PC-9 (cell line): ENCODE data around the gene TRUB2. TPM values are rescaled to one million over a fixed set of nuclear protein-coding genes. Genes with fewer than 3 reads are reported as not detected.
"Not testable (repeated sequence)": the region's sequence is repeated elsewhere in the genome, so short reads cannot be mapped to it uniquely, and the experiment has no call there.

Experiments used
- BruUV-seq: library from RNA; stranded (reverse); fragments of 400-500 nt; replicated peaks from 2 replicates; lab custom pipeline; 2021; lab: Mats Ljungman, UMichigan
- CTCF ChIA-PET: fragments of 300-600 bp; sonication (Branson Sonifier 250); formaldehyde crosslinking; loops from one replicate; lab custom pipeline; 2022; ENCODE audit warnings: antibody characterized with exemption; lab: Charles Lee
- POLR2A ChIA-PET: fragments of 300-600 bp; sonication (Branson Sonifier 250); formaldehyde crosslinking; loops from one replicate; lab custom pipeline; 2022; ENCODE audit warnings: antibody characterized with exemption; ENCODE audit not compliant: unreplicated experiment; lab: Charles Lee
- DNase-seq, 2 experiments: peaks; one replicate each; pipeline versions ENCODE4 v3.0.0 to v3.0.0-alpha.2; 2015 to 2022; ENCODE audit warnings: mixed read lengths in 1 of 2
- H2AFZ ChIP-seq: fragments of 200-600 bp; sonication (generic); 2 replicates; pipeline ENCODE4 v1.8.1; 2017; ENCODE audit warnings: antibody characterized with exemption
- H3F3A ChIP-seq: fragments of 200-600 bp; sonication (generic); 2 replicates; pipeline ENCODE4 v1.8.1; 2017; ENCODE audit warnings: antibody characterized with exemption, mild to moderate bottlenecking, low read depth; ENCODE audit not compliant: insufficient read depth
- H3K27ac ChIP-seq: fragments of 200-600 bp; sonication (generic); 2 replicates; pipeline ENCODE4 v1.6.1; 2016; ENCODE audit warnings: mixed run types
- H3K27me3 ChIP-seq: fragments of 200-600 bp; sonication (generic); 2 replicates; pipeline ENCODE4 v1.6.1; 2016; ENCODE audit warnings: low read depth, mixed run types; ENCODE audit not compliant: insufficient read depth
- H3K36me3 ChIP-seq: fragments of 200-600 bp; sonication (generic); 2 replicates; pipeline ENCODE4 v1.6.1; 2016; ENCODE audit warnings: low read depth, mixed run types
- H3K4me1 ChIP-seq: fragments of 200-600 bp; sonication (generic); replicated peaks from 2 replicates; pipeline ENCODE4 v1.6.1; 2016; ENCODE audit warnings: mixed run types; ENCODE audit not compliant: insufficient read depth
- H3K4me2 ChIP-seq: fragments of 200-600 bp; sonication (generic); 2 replicates; pipeline ENCODE4 v1.6.1; 2017; ENCODE audit warnings: mixed run types
- H3K4me3 ChIP-seq: fragments of 200-600 bp; sonication (generic); 2 replicates; pipeline ENCODE4 v1.6.1; 2016; ENCODE audit warnings: mixed run types
- H3K79me2 ChIP-seq: fragments of 200-600 bp; sonication (generic); 2 replicates; pipeline ENCODE4 v1.6.1; 2017; ENCODE audit warnings: low read depth, mixed run types
- H3K9me2 ChIP-seq: fragments of 200-600 bp; sonication (generic); 2 replicates; pipeline ENCODE4 v1.8.1; 2017; ENCODE audit warnings: mild to moderate bottlenecking; ENCODE audit not compliant: insufficient read depth
- H3K9me3 ChIP-seq: fragments of 200-600 bp; sonication (generic); 2 replicates; pipeline ENCODE4 v1.8.1; 2016; ENCODE audit warnings: low read depth; ENCODE audit not compliant: insufficient read depth
- H4K20me1 ChIP-seq: fragments of 200-600 bp; sonication (generic); 2 replicates; pipeline ENCODE4 v1.8.1; 2017; ENCODE audit not compliant: insufficient read depth
- CTCF ChIP-seq: fragments of 200-600 bp; sonication (generic); conservative IDR thresholded peaks from 2 replicates; pipeline ENCODE4 v1.6.1; 2017; ENCODE audit warnings: mixed run types, antibody characterized with exemption, mild to moderate bottlenecking, moderate library complexity
- EZH2 ChIP-seq: fragments of 200-600 bp; sonication (generic); IDR thresholded peaks from 2 replicates; pipeline ENCODE4 v1.8.0; 2017; ENCODE audit warnings: antibody characterized with exemption, low read depth
- intact Hi-C: fragments of 100-400 bp; cut with micrococcal nuclease; formaldehyde crosslinking; loops from one replicate; pipeline ENCODE4 v1.10.0; 2022; ENCODE audit not compliant: unreplicated experiment
- total RNA-seq: library from RNA; stranded (reverse); gene quantifications from 2 replicates; pipeline ENCODE4 v1.2.3, GENCODE V29; 2021

The TRUB2 gene
- total RNA-seq, 1 experiment from 2014 or later, result 62.1 TPM

- POLR2A ChIA-PET, result interaction anchor here (0.5 to 0.6 kb wide), 2 partner anchors 36 to 147 kb away, joined by 3 to 9 read pairs; no protein-coding TSS in a partner anchor
Measured at GRCh38 chr9:128339761-128340690, 17.8 kb upstream of the TRUB2 start, which contains the start of gene SLC27A4. Gene SLC27A4, plus strand, starts transcription at chr9:128340527. Its CDS starts 2,606 bp downstream, at chr9:128343133.

GRCh38 chr9:128338852-128339614 is 16.8 kb upstream of the TRUB2 start:
- H2AFZ ChIP-seq, BruUV-seq, intact Hi-C loops, DNase-seq, H3K36me3 ChIP-seq, POLR2A ChIA-PET, H3K9me3 ChIP-seq, H3K4me1 ChIP-seq, H3K9me2 ChIP-seq, H3K27me3 ChIP-seq, H4K20me1 ChIP-seq: not testable (repeated sequence)
- H3F3A ChIP-seq, result peaks cover 32% of the 10 kb centered on the region
- H3K27ac ChIP-seq, result peak overlapping the region; percentile 68
- CTCF ChIA-PET, result interaction anchor here (0.6 to 0.7 kb wide), 2 partner anchors 39 to 193 kb away, joined by 4 to 9 read pairs; no protein-coding TSS in a partner anchor
- peak overlapping the region; percentile 85; the same call in 1 of the 2 replicates for H3K4me3 ChIP-seq
- peaks cover 13% of the 10 kb centered on the region for H3K79me2 ChIP-seq
- peak overlapping the region; percentile 59 for H3K4me2 ChIP-seq

More at GRCh38 chr9:128339761-128340690, 17.8 kb upstream of the TRUB2 start, which contains the start of gene SLC27A4:
- Histone ChIP-seq H3K9me3 (no peaks in the 10 kb centered on the region), H3K4me1 (peaks cover 9% of the 10 kb centered on the region; the same call in 1 of the 2 replicates), H3K9me2 (no peaks in the 10 kb centered on the region), H3F3A (peaks cover 32% of the 10 kb centered on the region), H4K20me1 (no peaks in the 10 kb centered on the region), H3K4me2 (peak within 1 kb of the TSS; percentile 90), H3K4me3 (peak within 1 kb of the TSS; percentile 85), H3K27me3 (no peaks in the 10 kb centered on the region), H3K27ac (peak within 1 kb of the TSS; percentile 68), H3K79me2 (peaks cover 13% of the 10 kb centered on the region), H3K36me3 (no peaks in the 10 kb centered on the region), H2AFZ (peak within 1 kb of the TSS; percentile 83)
- CTCF ChIA-PET, result interaction anchor here (0.6 to 0.7 kb wide), 3 partner anchors 34 to 168 kb away, joined by 4 to 13 read pairs (median 4); no protein-coding TSS in a partner anchor
- BruUV-seq, result TSS peak; percentile 100
- peak; percentile 79 to 92 for DNase-seq
- no peak for TF ChIP-seq CTCF
- TF ChIP-seq EZH2, result no peak
- intact Hi-C loops, result loop anchor here (1.0 to 5.0 kb wide), 7 partner anchors 11 to 213 kb away; partner anchors contain the start of genes CIZ1, COQ4, GOLGA2 and PTGES2

- no peak overlapping the region for H2AFZ ChIP-seq
- peaks cover 13% of the 10 kb centered on the region for H3K79me2 ChIP-seq
- H3K36me3 ChIP-seq, result no peaks in the 10 kb centered on the region
- ChIA-PET CTCF (interaction anchor here (0.7 kb wide), 2 partner anchors 42 to 134 kb away, joined by 6 to 17 read pairs; no protein-coding TSS in a partner anchor), POLR2A (no interaction called here)
- no peak overlapping the region for H3K27ac ChIP-seq
- H3K27me3 ChIP-seq, result no peaks in the 10 kb centered on the region
- no peak for TF ChIP-seq CTCF
- no peak for DNase-seq
- intact Hi-C loops, result no loop called here
- H3K9me3 ChIP-seq, result no peaks in the 10 kb centered on the region
- peaks cover 32% of the 10 kb centered on the region for H3F3A ChIP-seq
- no peak overlapping the region for H3K4me3 ChIP-seq
- peaks cover 9% of the 10 kb centered on the region; the same call in 1 of the 2 replicates for H3K4me1 ChIP-seq
- H3K4me2 ChIP-seq, result no peak overlapping the region
- BruUV-seq, result no TSS peak
- no peaks in the 10 kb centered on the region for H3K9me2 ChIP-seq
- no peaks in the 10 kb centered on the region for H4K20me1 ChIP-seq
Measured at GRCh38 chr9:128337936-128338335, 15.7 kb upstream of the TRUB2 start.
